GM12878 (cell line): ENCODE results near the gene UBE2Q2. TPM values are rescaled to one million over a fixed set of nuclear protein-coding genes. Genes with fewer than 3 reads are reported as not detected.

Source experiments
- ATAC-seq: fragments of 200-7000 bp; cut with Tn5 transposase; 3 replicates; pipeline ENCODE4 v1.9.1; 2020; ENCODE audit warnings: mild to moderate bottlenecking, moderate library complexity
- BruUV-seq: library from RNA; stranded (reverse); fragments of 400-500 nt; replicated peaks from 2 replicates; lab custom pipeline; 2021; lab: Mats Ljungman, UMichigan
- CTCF ChIA-PET: fragments of 300-600 bp; sonication (Branson Sonifier 250); formaldehyde crosslinking; extraction: SDS; loops from one replicate; lab custom pipeline; 2021; ENCODE audit warnings: inconsistent platforms; lab: Yijun Ruan, JAX
- POLR2A ChIA-PET: fragments of 350-600 bp; formaldehyde crosslinking; extraction: SDS; loops from one replicate; lab custom pipeline; 2021; ENCODE audit warnings: inconsistent platforms; lab: Charles Lee
- RAD21 ChIA-PET: fragments of 300-600 bp; sonication (Branson Sonifier 250); formaldehyde crosslinking; loops from one replicate; lab custom pipeline; 2023; ENCODE audit warnings: antibody characterized with exemption; ENCODE audit not compliant: unreplicated experiment; lab: Charles Lee
- SMC1A ChIA-PET: fragments of 300-600 bp; sonication (Branson Sonifier 250); formaldehyde crosslinking; loops from one replicate; lab custom pipeline; 2023; ENCODE audit not compliant: unreplicated experiment, uncharacterized antibody; lab: Charles Lee
- DNase-seq: peaks from one replicate; pipeline ENCODE4 v3.0.0-alpha.2; 2011; ENCODE audit warnings: low read depth, low spot score
- FAIRE-seq: peaks from 3 replicates; lab custom pipeline; 2011; peaks lifted over from hg19 to GRCh38; lab: Jason Lieb, UNC
- H2AFZ ChIP-seq: 2 replicates; pipeline ENCODE4 v1.6.0; 2011; ENCODE audit warnings: low read depth, low read length, control low read depth; ENCODE audit not compliant: control insufficient read depth
- H3K27ac ChIP-seq: 2 replicates; pipeline ENCODE4 v1.5.1; 2011; ENCODE audit warnings: control low read depth; ENCODE audit not compliant: control insufficient read depth, insufficient read depth
- H3K27me3 ChIP-seq, 2 experiments: replicated peaks in 1 of 2; 2 replicates each; pipeline versions ENCODE4 v1.6.0 to v1.6.1; 2011; ENCODE audit warnings: low read length in 1 of 2; ENCODE audit not compliant: control insufficient read depth in 2 of 2, insufficient read depth in 2 of 2
- H3K36me3 ChIP-seq, 2 experiments: 2 replicates each; pipeline ENCODE4 v1.5.1; 2011; ENCODE audit warnings: low read length in 1 of 2; ENCODE audit not compliant: control insufficient read depth in 2 of 2, insufficient read depth in 2 of 2
- H3K4me1 ChIP-seq: 2 replicates; pipeline ENCODE4 v1.6.1; 2011; ENCODE audit warnings: mild to moderate bottlenecking, low read length, moderate library complexity, mixed read lengths; ENCODE audit not compliant: control insufficient read depth, insufficient read depth
- H3K4me2 ChIP-seq: 2 replicates; pipeline ENCODE4 v1.6.0; 2011; ENCODE audit warnings: control low read depth; ENCODE audit not compliant: control insufficient read depth, insufficient read depth
- H3K4me3 ChIP-seq: fragments of 200-600 bp; sonication (generic); 2 replicates; pipeline ENCODE4 v1.5.1; 2016
- H3K79me2 ChIP-seq: 2 replicates; pipeline ENCODE4 v1.6.0; 2011; ENCODE audit warnings: low read length; ENCODE audit not compliant: control insufficient read depth, insufficient read depth
- H3K9ac ChIP-seq: 2 replicates; pipeline ENCODE4 v1.8.0; 2011; ENCODE audit warnings: low read length, control low read depth, mixed read lengths; ENCODE audit not compliant: control insufficient read depth, insufficient read depth
- H3K9me3 ChIP-seq: replicated peaks from 3 replicates; pipeline ENCODE4 v1.5.1; 2011; ENCODE audit warnings: mild to moderate bottlenecking, low read length; ENCODE audit not compliant: control insufficient read depth, insufficient read depth
- H4K20me1 ChIP-seq: 2 replicates; pipeline ENCODE4 v1.6.0; 2011; ENCODE audit not compliant: control insufficient read depth, insufficient read depth
- ASH2L ChIP-seq: fragments of 300-600, 200-600 bp; sonication (generic); IDR thresholded peaks from 2 replicates; pipeline ENCODE4 v1.6.1; 2017; ENCODE audit warnings: low read depth, mild to moderate bottlenecking, borderline replicate concordance
- ATF7 ChIP-seq: fragments of 450-650 bp; IDR thresholded peaks from 2 replicates; pipeline ENCODE4 v1.6.1; 2016; ENCODE audit warnings: low read depth, mild to moderate bottlenecking
- BACH1 ChIP-seq: fragments of 450-650 bp; IDR thresholded peaks from 2 replicates; pipeline ENCODE4 v1.6.1; 2017; ENCODE audit warnings: mild to moderate bottlenecking, borderline replicate concordance
- CTCF ChIP-seq, 3 experiments: IDR thresholded peaks in 2 of 3; conservative IDR thresholded peaks in 1 of 3; 2 replicates each; pipeline ENCODE4 v1.5.1; 2011; ENCODE audit warnings: low read depth in 3 of 3, low read length in 3 of 3, mild to moderate bottlenecking in 3 of 3, control low read depth in 2 of 3, moderate library complexity in 2 of 3, inconsistent platforms in 1 of 3, mixed read lengths in 1 of 3; ENCODE audit not compliant: control insufficient read depth in 2 of 3, insufficient read depth in 1 of 3; ENCODE audit errors: extremely low read depth in 1 of 3
- IRF4 ChIP-seq: IDR thresholded peaks from 2 replicates; pipeline ENCODE4 v1.6.1; 2011; ENCODE audit warnings: low read depth, low read length
- NR2F1 ChIP-seq: fragments of 450-650 bp; conservative IDR thresholded peaks from 2 replicates; pipeline ENCODE4 v1.6.1; 2017; ENCODE audit warnings: mild to moderate bottlenecking
- STAT1 ChIP-seq: fragments of 450-650 bp; conservative IDR thresholded peaks from 2 replicates; pipeline ENCODE4 v1.6.1; 2014; ENCODE audit warnings: antibody characterized with exemption, mild to moderate bottlenecking
- YY1 ChIP-seq: IDR thresholded peaks from 2 replicates; pipeline ENCODE4 v1.6.1; 2011; ENCODE audit warnings: low read depth, mild to moderate bottlenecking, low read length
- WGBS: methylation state at CpG from one replicate; pipeline ENCODE4 v1.1.6; 2016; ENCODE audit warnings: low lambda C conversion rate; ENCODE audit not compliant: insufficient replicate concordance, insufficient coverage; ENCODE audit errors: missing lambda C conversion rate; 5-methylcytosine and 5-hydroxymethylcytosine counted together
- in situ Hi-C: fragments of 300-500 bp; cut with MboI; formaldehyde crosslinking; loops from 9 replicates; pipeline ENCODE4 v1.14.3; 2018; ENCODE audit warnings: mixed read lengths
- intact Hi-C: fragments of 100-400 bp; cut with micrococcal nuclease; formaldehyde crosslinking; loops from one replicate; pipeline ENCODE4 v1.14.2; 2022; ENCODE audit not compliant: unreplicated experiment
- polyA plus RNA-seq, 11 experiments: library from polyadenylated mRNA; depleted of rRNA in 4 of 11; unstranded in 6 of 11; stranded (reverse) in 5 of 11; fragments of >200 nt; fragmentation: Nextera tagmentation in 4 of 11; fragmentation: Illumina TruSeq in 1 of 11; extraction: Ambion mirVana in 4 of 11; extraction: Trizol in 1 of 11; gene quantifications; 1 replicate in 1 of 11; 2 replicates in 10 of 11; pipeline versions ENCODE4 v1.2.1 to v1.2.3, GENCODE V29; 2011 to 2016; ENCODE audit warnings: inconsistent platforms in 2 of 11, missing spikeins in 2 of 11, low read depth in 1 of 11
- total RNA-seq, 4 experiments: library from RNA; depleted of rRNA in 3 of 4; stranded (reverse); fragments of >200 nt in 3 of 4; fragmentation: Illumina TruSeq in 1 of 4; extraction: Trizol in 1 of 4; gene quantifications; 2 replicates each; pipeline versions ENCODE4 v1.2.1 to v1.2.3, GENCODE V29; 2013 to 2021
- TF ChIP-seq, protein P1 (sequence below): fragments of 450-650 bp; IDR thresholded peaks from 2 replicates; pipeline ENCODE4 v1.6.1; 2016; ENCODE audit warnings: mild to moderate bottlenecking, moderate library complexity, borderline replicate concordance

UBE2Q2 gene
- total and polyA plus RNA-seq, 10 of the 15 experiments (the other 5 are each of a cell fraction or from before 2014, with no cell fraction given): 11.1 to 31.9 (median 21.6) TPM

- no peak overlapping the region for H3K9ac ChIP-seq
- TF ChIP-seq BACH1 (no peak), CTCF (IDR thresholded peaks at IDR 0.05 in 2 of 3, conservative IDR thresholded peaks at IDR 0.05 in 1 of 3; ENCODE audit: control insufficient read depth in 2 of 3, extremely low read depth in 1 of 3, insufficient read depth in 1 of 3, low read depth in 3 of 3, low read length in 3 of 3) (no peak), ASH2L (no peak), ATF7 (no peak), YY1 (no peak), STAT1 (no peak), NR2F1 (no peak), IRF4 (no peak)
- TF ChIP-seq, protein P1, sequence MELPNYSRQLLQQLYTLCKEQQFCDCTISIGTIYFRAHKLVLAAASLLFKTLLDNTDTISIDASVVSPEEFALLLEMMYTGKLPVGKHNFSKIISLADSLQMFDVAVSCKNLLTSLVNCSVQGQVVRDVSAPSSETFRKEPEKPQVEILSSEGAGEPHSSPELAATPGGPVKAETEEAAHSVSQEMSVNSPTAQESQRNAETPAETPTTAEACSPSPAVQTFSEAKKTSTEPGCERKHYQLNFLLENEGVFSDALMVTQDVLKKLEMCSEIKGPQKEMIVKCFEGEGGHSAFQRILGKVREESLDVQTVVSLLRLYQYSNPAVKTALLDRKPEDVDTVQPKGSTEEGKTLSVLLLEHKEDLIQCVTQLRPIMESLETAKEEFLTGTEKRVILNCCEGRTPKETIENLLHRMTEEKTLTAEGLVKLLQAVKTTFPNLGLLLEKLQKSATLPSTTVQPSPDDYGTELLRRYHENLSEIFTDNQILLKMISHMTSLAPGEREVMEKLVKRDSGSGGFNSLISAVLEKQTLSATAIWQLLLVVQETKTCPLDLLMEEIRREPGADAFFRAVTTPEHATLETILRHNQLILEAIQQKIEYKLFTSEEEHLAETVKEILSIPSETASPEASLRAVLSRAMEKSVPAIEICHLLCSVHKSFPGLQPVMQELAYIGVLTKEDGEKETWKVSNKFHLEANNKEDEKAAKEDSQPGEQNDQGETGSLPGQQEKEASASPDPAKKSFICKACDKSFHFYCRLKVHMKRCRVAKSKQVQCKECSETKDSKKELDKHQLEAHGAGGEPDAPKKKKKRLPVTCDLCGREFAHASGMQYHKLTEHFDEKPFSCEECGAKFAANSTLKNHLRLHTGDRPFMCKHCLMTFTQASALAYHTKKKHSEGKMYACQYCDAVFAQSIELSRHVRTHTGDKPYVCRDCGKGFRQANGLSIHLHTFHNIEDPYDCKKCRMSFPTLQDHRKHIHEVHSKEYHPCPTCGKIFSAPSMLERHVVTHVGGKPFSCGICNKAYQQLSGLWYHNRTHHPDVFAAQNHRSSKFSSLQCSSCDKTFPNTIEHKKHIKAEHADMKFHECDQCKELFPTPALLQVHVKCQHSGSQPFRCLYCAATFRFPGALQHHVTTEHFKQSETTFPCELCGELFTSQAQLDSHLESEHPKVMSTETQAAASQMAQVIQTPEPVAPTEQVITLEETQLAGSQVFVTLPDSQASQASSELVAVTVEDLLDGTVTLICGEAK: no peak
- TF ChIP-seq, all 136 proteins: peak for 0
- intact Hi-C loops: no loop called here
- H2AFZ ChIP-seq: no peak overlapping the region
- no TSS peak for BruUV-seq
- RAD21 ChIA-PET: interaction anchor here (0.6 kb wide), 1 partner anchor 57 kb away, joined by 3 read pairs; no protein-coding TSS in a partner anchor
- H4K20me1 ChIP-seq: no peaks in the 10 kb centered on the region
- H3K9me3 ChIP-seq: no peaks in the 10 kb centered on the region
- no peaks in the 10 kb centered on the region for H3K79me2 ChIP-seq
- FAIRE-seq (no peak), ATAC-seq (no peak), DNase-seq (no peak)
- peaks cover 2% of the 10 kb centered on the region; the same call in 1 of the 2 replicates for H3K4me1 ChIP-seq
- no peak overlapping the region for H3K4me3 ChIP-seq
- POLR2A ChIA-PET: interaction anchor here (1.8 kb wide), 1 partner anchor 15 kb away, joined by 10 read pairs; no protein-coding TSS in a partner anchor
- peaks cover 4 to 9% of the 10 kb centered on the region in 2 experiments for H3K36me3 ChIP-seq
- H3K4me2 ChIP-seq: no peak overlapping the region
- in situ Hi-C loops: no loop called here
- SMC1A ChIA-PET: interaction anchor here (1.1 to 1.4 kb wide), 3 partner anchors 9 to 15 kb away, joined by 3 read pairs; no protein-coding TSS in a partner anchor
- H3K27me3 ChIP-seq: no peaks in the 10 kb centered on the region
- H3K27ac ChIP-seq: no peak overlapping the region
- WGBS: 74% methylated on average over 6 of the region's 6 CpGs
- CTCF ChIA-PET: interaction anchor here (0.7 to 1.4 kb wide), 3 partner anchors 16 to 65 kb away, joined by 3 to 5 read pairs (median 3); no protein-coding TSS in a partner anchor
Measured at GRCh38 chr15:75861750-75862402, 18.6 kb downstream of the UBE2Q2 start.
